HepG2 (cell line): ENCODE measurements around the gene TM4SF1.

Experiments used
- AFF4 ChIP-seq: sonication (generic); formaldehyde crosslinking; IDR thresholded peaks from 2 replicates; pipeline ENCODE4 v1.4.0; 2020; ENCODE audit warnings: missing genetic modification reagents
- BCL3 ChIP-seq: sonication (generic); formaldehyde crosslinking; IDR thresholded peaks from 2 replicates; pipeline ENCODE4 v1.5.1; 2020; ENCODE audit warnings: mild to moderate bottlenecking, missing genetic modification reagents, moderate library complexity
- CTCF ChIP-seq: sonication (generic); formaldehyde crosslinking; IDR thresholded peaks from 2 replicates; pipeline ENCODE4 v1.5.0; 2020; ENCODE audit warnings: mild to moderate bottlenecking, missing genetic modification reagents, moderate library complexity
- DPF2 ChIP-seq: sonication (generic); formaldehyde crosslinking; IDR thresholded peaks from 2 replicates; pipeline ENCODE4 v1.4.0; 2020; ENCODE audit warnings: mild to moderate bottlenecking, low read depth, missing genetic modification reagents, borderline replicate concordance
- ESRRA ChIP-seq: sonication (generic); formaldehyde crosslinking; IDR thresholded peaks from 2 replicates; pipeline ENCODE4 v1.5.1; 2020; ENCODE audit warnings: mild to moderate bottlenecking, low read depth, missing genetic modification reagents
- EZH2 ChIP-seq: conservative IDR thresholded peaks from 2 replicates; pipeline ENCODE4 v1.6.1; 2012; ENCODE audit warnings: mild to moderate bottlenecking, low read depth, low read length, moderate library complexity
- FOXA1 ChIP-seq, 2 experiments: fragments of 450-650 bp in 1 of 2; sonication (generic) in 1 of 2; formaldehyde crosslinking in 1 of 2; IDR thresholded peaks; 2 replicates each; pipeline versions ENCODE4 v1.4.0 to v1.6.1; 2016 to 2020; ENCODE audit warnings: missing genetic modification reagents in 1 of 2
- HMGA1 ChIP-seq: sonication (generic); formaldehyde crosslinking; conservative IDR thresholded peaks from 2 replicates; pipeline ENCODE4 v1.4.0; 2020; ENCODE audit warnings: missing genetic modification reagents
- MAX ChIP-seq: IDR thresholded peaks from 2 replicates; pipeline ENCODE4 v1.6.1; 2012; ENCODE audit warnings: inconsistent platforms
- NCOA1 ChIP-seq: sonication (generic); formaldehyde crosslinking; IDR thresholded peaks from 2 replicates; pipeline ENCODE4 v1.9.0; 2021; ENCODE audit warnings: missing genetic modification reagents
- NFRKB ChIP-seq: fragments of 450-650 bp; IDR thresholded peaks from 2 replicates; pipeline ENCODE4 v1.6.1; 2017
- ZBED4 ChIP-seq: sonication (generic); formaldehyde crosslinking; IDR thresholded peaks from 2 replicates; pipeline ENCODE4 v1.4.0; 2020; ENCODE audit warnings: missing genetic modification reagents, borderline replicate concordance
- ZNF274 ChIP-seq: sonication (generic); formaldehyde crosslinking; IDR thresholded peaks from 2 replicates; pipeline ENCODE4 v1.5.1; 2020; ENCODE audit warnings: mild to moderate bottlenecking, missing genetic modification reagents

- no peak for TF ChIP-seq AFF4
- TF ChIP-seq FOXA1 (IDR thresholded peaks at IDR 0.05) = no peak
- no peak for TF ChIP-seq FOXA1 (CRISPR knock-in tag; IDR thresholded peaks at IDR 0.05)
- TF ChIP-seq NFRKB = no peak
- no peak for TF ChIP-seq BCL3 (CRISPR knock-in tag)
- TF ChIP-seq EZH2 = no peak
- TF ChIP-seq ZNF274 (CRISPR knock-in tag) = no peak
- TF ChIP-seq DPF2 (CRISPR knock-in tag) = no peak
- no peak for TF ChIP-seq ZBED4 (CRISPR knock-in tag)
- TF ChIP-seq NCOA1 (CRISPR knock-in tag) = no peak
- TF ChIP-seq ESRRA (CRISPR knock-in tag) = no peak
- no peak for TF ChIP-seq MAX
- no peak for TF ChIP-seq CTCF (CRISPR knock-in tag)
- TF ChIP-seq HMGA1 = no peak
Measured at GRCh38 chr3:149419816-149420215, 42.4 kb upstream of the TM4SF1 start.
